HCT116 (cell line): ENCODE results near the gene DPF1. TPM values are rescaled to one million over a fixed set of nuclear protein-coding genes. Genes with fewer than 3 reads are reported as not detected.

Experiments
- ATAC-seq: fragments of 200-7000 bp; cut with Tn5 transposase; 2 replicates; pipeline ENCODE4 v1.9.1; 2020; ENCODE audit warnings: mild to moderate bottlenecking, moderate library complexity
- BruUV-seq: library from RNA; stranded (reverse); fragments of 400-500 nt; replicated peaks from 2 replicates; lab custom pipeline; 2021; lab: Mats Ljungman, UMichigan
- CTCF ChIA-PET: fragments of 300-600 bp; sonication (Branson Sonifier 250); formaldehyde crosslinking; loops from one replicate; lab custom pipeline; 2021; ENCODE audit warnings: antibody characterized with exemption; lab: Charles Lee
- POLR2A ChIA-PET: fragments of 300-600, 350-600 bp; sonication (Branson Sonifier 250); formaldehyde crosslinking; loops from one replicate; lab custom pipeline; 2021; ENCODE audit warnings: antibody characterized with exemption; lab: Charles Lee
- RAD21 ChIA-PET, 2 experiments: fragments of 300-600 bp; sonication (Branson Sonifier 250); formaldehyde crosslinking; loops; one replicate each; lab custom pipeline; 2023; ENCODE audit warnings: low total read pairs in 2 of 2; ENCODE audit not compliant: uncharacterized antibody in 2 of 2, unreplicated experiment in 2 of 2, low non-redundant PET in 1 of 2; lab: Charles Lee
- DNase-seq: peaks from one replicate; pipeline ENCODE4 v3.0.0-alpha.2; 2010; ENCODE audit warnings: low read depth, low spot score
- H2AFZ ChIP-seq: fragments of 200-600 bp; shearing (Covaris generic), sonication (generic); 2 replicates; pipeline ENCODE4 v1.6.1; 2017; ENCODE audit warnings: low read depth, mixed run types, mixed read lengths, antibody characterized with exemption, low read length; ENCODE audit not compliant: poor library complexity, severe bottlenecking
- H3K27ac ChIP-seq: 2 replicates; pipeline ENCODE4 v1.5.1; 2012; ENCODE audit warnings: low read depth, low read length
- H3K27me3 ChIP-seq: fragments of 200-600 bp; sonication (generic); 2 replicates; pipeline ENCODE4 v1.6.1; 2016; ENCODE audit warnings: mixed run types, low read length, mixed read lengths; ENCODE audit not compliant: insufficient read depth
- H3K36me3 ChIP-seq, 2 experiments: fragments of 200-500 bp in 1 of 2; fragments of 200-600 bp in 1 of 2; sonication (Bioruptor generic) in 1 of 2; sonication (generic) in 1 of 2; 2 replicates each; pipeline versions ENCODE4 v1.5.1 to v1.6.1; 2014 to 2016; ENCODE audit warnings: low read length in 2 of 2, inconsistent platforms in 1 of 2, mixed read lengths in 1 of 2, mixed run types in 1 of 2; ENCODE audit not compliant: insufficient read depth in 2 of 2, control insufficient read depth in 1 of 2
- H3K4me1 ChIP-seq, 2 experiments: fragments of 200-600 bp in 1 of 2; sonication (generic) in 1 of 2; 2 replicates each; pipeline versions ENCODE4 v1.5.1 to v1.6.1; 2012 to 2017; ENCODE audit warnings: low read length in 2 of 2, inconsistent platforms in 1 of 2, mild to moderate bottlenecking in 1 of 2, mixed read lengths in 1 of 2, mixed run types in 1 of 2, moderate library complexity in 1 of 2; ENCODE audit not compliant: insufficient read depth in 2 of 2, control insufficient read depth in 1 of 2
- H3K4me2 ChIP-seq: fragments of 200-600 bp; sonication (generic); 2 replicates; pipeline ENCODE4 v1.6.1; 2017; ENCODE audit warnings: mixed run types, low read length, mixed read lengths
- H3K4me3 ChIP-seq, 2 experiments: fragments of 200-600 bp in 1 of 2; sonication (generic) in 1 of 2; replicated peaks in 1 of 2; 2 replicates each; pipeline ENCODE4 v1.5.1; 2011 to 2016; ENCODE audit warnings: low read length in 2 of 2, control low read depth in 1 of 2, low read depth in 1 of 2, mild to moderate bottlenecking in 1 of 2, mixed read lengths in 1 of 2, mixed run types in 1 of 2
- H3K79me2 ChIP-seq: fragments of 200-600 bp; sonication (generic); 2 replicates; pipeline ENCODE4 v1.6.1; 2017; ENCODE audit warnings: mild to moderate bottlenecking, mixed run types, low read length, moderate library complexity, mixed read lengths; ENCODE audit not compliant: insufficient read depth
- H3K9ac ChIP-seq: fragments of 200-600 bp; sonication (generic); 2 replicates; pipeline ENCODE4 v1.6.1; 2016; ENCODE audit warnings: low read length, mixed read lengths
- H3K9me2 ChIP-seq: fragments of 200-600 bp; sonication (generic), shearing (Covaris generic); 2 replicates; pipeline ENCODE4 v1.6.1; 2017; ENCODE audit warnings: mixed run types, mild to moderate bottlenecking, moderate library complexity; ENCODE audit not compliant: insufficient read depth
- H3K9me3 ChIP-seq, 2 experiments: fragments of 200-500 bp in 1 of 2; fragments of 200-600 bp in 1 of 2; sonication (Bioruptor generic) in 1 of 2; sonication (generic) in 1 of 2; 2 replicates each; pipeline ENCODE4 v1.6.1; 2014 to 2017; ENCODE audit warnings: low read length in 2 of 2, mixed read lengths in 2 of 2, inconsistent platforms in 1 of 2, low read depth in 1 of 2, mild to moderate bottlenecking in 1 of 2, mixed run types in 1 of 2, moderate library complexity in 1 of 2; ENCODE audit not compliant: control insufficient read depth in 1 of 2, insufficient read depth in 1 of 2
- H4K20me1 ChIP-seq: fragments of 200-600 bp; sonication (generic), shearing (Covaris generic); 2 replicates; pipeline ENCODE4 v1.6.1; 2017; ENCODE audit warnings: mixed run types, mild to moderate bottlenecking, moderate library complexity; ENCODE audit not compliant: insufficient read depth
- CBX3 ChIP-seq: IDR thresholded peaks from 2 replicates; pipeline ENCODE4 v1.6.1; 2012; ENCODE audit warnings: low read depth
- CEBPB ChIP-seq: IDR thresholded peaks from 2 replicates; pipeline ENCODE4 v1.6.1; 2012; ENCODE audit warnings: low read depth
- EGR1 ChIP-seq: IDR thresholded peaks from 2 replicates; pipeline ENCODE4 v1.6.1; 2012; ENCODE audit warnings: low read depth
- EZH2 ChIP-seq: fragments of 200-600 bp; sonication (generic); IDR thresholded peaks from 2 replicates; pipeline ENCODE4 v1.6.1; 2017; ENCODE audit warnings: antibody characterized with exemption, mixed run types
- EZH2phosphoT487 ChIP-seq: fragments of 200-600 bp; IDR thresholded peaks from 2 replicates; pipeline ENCODE4 v1.6.1; 2018; ENCODE audit warnings: antibody characterized with exemption, borderline replicate concordance
- POLR2A ChIP-seq: IDR thresholded peaks from 2 replicates; pipeline ENCODE4 v1.7.0; 2011; ENCODE audit warnings: borderline replicate concordance; ENCODE audit not compliant: insufficient read depth, insufficient read length; ENCODE audit errors: extremely low read depth
- POLR2AphosphoS5 ChIP-seq: IDR thresholded peaks from 2 replicates; pipeline ENCODE4 v1.6.1; 2011; ENCODE audit warnings: mild to moderate bottlenecking, low read depth, low read length, moderate library complexity
- RAD21 ChIP-seq: IDR thresholded peaks from 2 replicates; pipeline ENCODE4 v1.6.1; 2012; ENCODE audit warnings: low read depth, mild to moderate bottlenecking
- SIN3A ChIP-seq: IDR thresholded peaks from 2 replicates; pipeline ENCODE4 v1.6.1; 2012; ENCODE audit warnings: low read depth
- SRF ChIP-seq: IDR thresholded peaks from 2 replicates; pipeline ENCODE4 v1.6.1; 2012; ENCODE audit warnings: low read depth
- TCF7L2 ChIP-seq: IDR thresholded peaks from 2 replicates; pipeline ENCODE4 v1.7.0; 2011; ENCODE audit warnings: borderline replicate concordance, inconsistent platforms; ENCODE audit not compliant: insufficient read depth, insufficient read length; ENCODE audit errors: extremely low read depth
- YY1 ChIP-seq: IDR thresholded peaks from 2 replicates; pipeline ENCODE4 v1.6.1; 2011; ENCODE audit warnings: low read length, low read depth, moderate library complexity, mild to moderate bottlenecking; ENCODE audit not compliant: insufficient replicate concordance; ENCODE audit errors: extremely low read depth
- ZFX ChIP-seq: fragments of 450-650 bp; IDR thresholded peaks from 2 replicates; pipeline ENCODE4 v1.6.1; 2017
- ZNF274 ChIP-seq: fragments of 200-500 bp; sonication (Bioruptor generic); IDR thresholded peaks from 2 replicates; pipeline ENCODE4 v1.6.1; 2014; ENCODE audit warnings: mild to moderate bottlenecking, low read depth, low read length, inconsistent platforms
- intact Hi-C: fragments of 100-400 bp; cut with micrococcal nuclease; formaldehyde crosslinking; loops from 2 replicates; pipeline ENCODE4 v1.10.0; 2022
- total RNA-seq: library from RNA; stranded (reverse); gene quantifications from one replicate; pipeline ENCODE4 v1.2.1, GENCODE V29; 2021; ENCODE audit not compliant: unreplicated experiment
- TF ChIP-seq, protein P1 (sequence below): IDR thresholded peaks from 2 replicates; pipeline ENCODE4 v1.6.1; 2012
- TF ChIP-seq, protein P2 (sequence below): IDR thresholded peaks from 2 replicates; pipeline ENCODE4 v1.6.1; 2012
- TF ChIP-seq, protein P3 (sequence below): IDR thresholded peaks from 2 replicates; pipeline ENCODE4 v1.6.1; 2011; ENCODE audit warnings: mild to moderate bottlenecking, low read length, moderate library complexity; ENCODE audit not compliant: insufficient replicate concordance; ENCODE audit errors: extremely low read depth
- TF ChIP-seq, protein P4 (sequence below): IDR thresholded peaks from 2 replicates; pipeline ENCODE4 v1.6.1; 2012; ENCODE audit warnings: low read depth

Gene DPF1
- total RNA-seq, 1 experiment from 2014 or later, result 9.7 TPM

DNA sequence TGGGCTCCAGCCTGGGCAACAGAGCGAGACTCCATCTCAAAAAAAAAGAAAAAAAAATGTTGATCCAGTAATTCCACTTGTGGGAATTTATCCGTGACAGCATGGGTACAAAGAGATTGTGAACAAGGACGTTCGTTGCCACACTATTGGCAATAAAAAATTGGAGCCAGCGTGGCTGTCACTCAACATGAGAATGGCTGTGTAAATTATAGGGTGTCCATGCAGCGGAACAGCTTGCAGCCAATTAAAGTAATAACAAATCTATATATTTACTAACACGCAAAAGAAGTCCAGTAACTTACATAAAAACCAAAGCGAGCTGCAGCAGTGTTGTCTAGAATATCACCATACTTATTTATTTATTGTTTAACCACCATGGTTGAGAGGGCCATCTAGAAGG lies 19.3 kb downstream of the DPF1 start:
- TF ChIP-seq, protein P1, sequence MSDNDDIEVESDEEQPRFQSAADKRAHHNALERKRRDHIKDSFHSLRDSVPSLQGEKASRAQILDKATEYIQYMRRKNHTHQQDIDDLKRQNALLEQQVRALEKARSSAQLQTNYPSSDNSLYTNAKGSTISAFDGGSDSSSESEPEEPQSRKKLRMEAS, result no peak
- TF ChIP-seq ZFX (no peak), CEBPB (no peak), ZNF274 (no peak), EZH2 (no peak), CBX3 (no peak), TCF7L2 (no peak), EZH2phosphoT487 (no peak), POLR2A (no peak), YY1 (no peak), POLR2AphosphoS5 (no peak), EGR1 (no peak), SRF (no peak), RAD21 (no peak), SIN3A (no peak)
- TF ChIP-seq, protein P2, sequence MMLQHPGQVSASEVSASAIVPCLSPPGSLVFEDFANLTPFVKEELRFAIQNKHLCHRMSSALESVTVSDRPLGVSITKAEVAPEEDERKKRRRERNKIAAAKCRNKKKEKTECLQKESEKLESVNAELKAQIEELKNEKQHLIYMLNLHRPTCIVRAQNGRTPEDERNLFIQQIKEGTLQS, result no peak
- TF ChIP-seq, protein P3, sequence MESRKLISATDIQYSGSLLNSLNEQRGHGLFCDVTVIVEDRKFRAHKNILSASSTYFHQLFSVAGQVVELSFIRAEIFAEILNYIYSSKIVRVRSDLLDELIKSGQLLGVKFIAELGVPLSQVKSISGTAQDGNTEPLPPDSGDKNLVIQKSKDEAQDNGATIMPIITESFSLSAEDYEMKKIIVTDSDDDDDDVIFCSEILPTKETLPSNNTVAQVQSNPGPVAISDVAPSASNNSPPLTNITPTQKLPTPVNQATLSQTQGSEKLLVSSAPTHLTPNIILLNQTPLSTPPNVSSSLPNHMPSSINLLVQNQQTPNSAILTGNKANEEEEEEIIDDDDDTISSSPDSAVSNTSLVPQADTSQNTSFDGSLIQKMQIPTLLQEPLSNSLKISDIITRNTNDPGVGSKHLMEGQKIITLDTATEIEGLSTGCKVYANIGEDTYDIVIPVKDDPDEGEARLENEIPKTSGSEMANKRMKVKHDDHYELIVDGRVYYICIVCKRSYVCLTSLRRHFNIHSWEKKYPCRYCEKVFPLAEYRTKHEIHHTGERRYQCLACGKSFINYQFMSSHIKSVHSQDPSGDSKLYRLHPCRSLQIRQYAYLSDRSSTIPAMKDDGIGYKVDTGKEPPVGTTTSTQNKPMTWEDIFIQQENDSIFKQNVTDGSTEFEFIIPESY, result no peak
- TF ChIP-seq, protein P4, sequence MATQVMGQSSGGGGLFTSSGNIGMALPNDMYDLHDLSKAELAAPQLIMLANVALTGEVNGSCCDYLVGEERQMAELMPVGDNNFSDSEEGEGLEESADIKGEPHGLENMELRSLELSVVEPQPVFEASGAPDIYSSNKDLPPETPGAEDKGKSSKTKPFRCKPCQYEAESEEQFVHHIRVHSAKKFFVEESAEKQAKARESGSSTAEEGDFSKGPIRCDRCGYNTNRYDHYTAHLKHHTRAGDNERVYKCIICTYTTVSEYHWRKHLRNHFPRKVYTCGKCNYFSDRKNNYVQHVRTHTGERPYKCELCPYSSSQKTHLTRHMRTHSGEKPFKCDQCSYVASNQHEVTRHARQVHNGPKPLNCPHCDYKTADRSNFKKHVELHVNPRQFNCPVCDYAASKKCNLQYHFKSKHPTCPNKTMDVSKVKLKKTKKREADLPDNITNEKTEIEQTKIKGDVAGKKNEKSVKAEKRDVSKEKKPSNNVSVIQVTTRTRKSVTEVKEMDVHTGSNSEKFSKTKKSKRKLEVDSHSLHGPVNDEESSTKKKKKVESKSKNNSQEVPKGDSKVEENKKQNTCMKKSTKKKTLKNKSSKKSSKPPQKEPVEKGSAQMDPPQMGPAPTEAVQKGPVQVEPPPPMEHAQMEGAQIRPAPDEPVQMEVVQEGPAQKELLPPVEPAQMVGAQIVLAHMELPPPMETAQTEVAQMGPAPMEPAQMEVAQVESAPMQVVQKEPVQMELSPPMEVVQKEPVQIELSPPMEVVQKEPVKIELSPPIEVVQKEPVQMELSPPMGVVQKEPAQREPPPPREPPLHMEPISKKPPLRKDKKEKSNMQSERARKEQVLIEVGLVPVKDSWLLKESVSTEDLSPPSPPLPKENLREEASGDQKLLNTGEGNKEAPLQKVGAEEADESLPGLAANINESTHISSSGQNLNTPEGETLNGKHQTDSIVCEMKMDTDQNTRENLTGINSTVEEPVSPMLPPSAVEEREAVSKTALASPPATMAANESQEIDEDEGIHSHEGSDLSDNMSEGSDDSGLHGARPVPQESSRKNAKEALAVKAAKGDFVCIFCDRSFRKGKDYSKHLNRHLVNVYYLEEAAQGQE, result no peak
- BruUV-seq, result no TSS peak
- POLR2A ChIA-PET, result interaction anchor here (0.6 kb wide), 1 partner anchor 298 kb away, joined by 3 read pairs; the partner anchor contains the start of genes SIPA1L3 and WDR87

More for the DNA sequence above, 19.3 kb downstream of the DPF1 start:
- RAD21 ChIA-PET, result no interaction called here
- H3K9me3 ChIP-seq, result no peaks in the 10 kb centered on the region
- ATAC-seq, result no peak
- no peaks in the 10 kb centered on the region for H3K27me3 ChIP-seq
- no peak overlapping the region for H3K27ac ChIP-seq
- intact Hi-C loops, result no loop called here
- H4K20me1 ChIP-seq, result no peaks in the 10 kb centered on the region
- H3K4me1 ChIP-seq, result peaks cover 0 to 7% of the 10 kb centered on the region in 2 experiments; a peak in 1 of 4 replicates
- H3K4me3 ChIP-seq, result no peak overlapping the region
- no peaks in the 10 kb centered on the region for H3K9me2 ChIP-seq
- H3K36me3 ChIP-seq, result no peaks in the 10 kb centered on the region
- H3K79me2 ChIP-seq, result no peaks in the 10 kb centered on the region
- no peak overlapping the region for H3K9ac ChIP-seq
- H2AFZ ChIP-seq, result no peak overlapping the region
- H3K4me2 ChIP-seq, result no peak overlapping the region
- CTCF ChIA-PET, result no interaction called here
- DNase-seq, result no peak
